ENCODE results near the gene QSOX2. TPM values are rescaled to one million over a fixed set of nuclear protein-coding genes. Genes with fewer than 3 reads are reported as not detected.

Gene QSOX2
- total RNA-seq, 2 experiments from 2014 or later: 50.0 to 57.5 TPM

DNA sequence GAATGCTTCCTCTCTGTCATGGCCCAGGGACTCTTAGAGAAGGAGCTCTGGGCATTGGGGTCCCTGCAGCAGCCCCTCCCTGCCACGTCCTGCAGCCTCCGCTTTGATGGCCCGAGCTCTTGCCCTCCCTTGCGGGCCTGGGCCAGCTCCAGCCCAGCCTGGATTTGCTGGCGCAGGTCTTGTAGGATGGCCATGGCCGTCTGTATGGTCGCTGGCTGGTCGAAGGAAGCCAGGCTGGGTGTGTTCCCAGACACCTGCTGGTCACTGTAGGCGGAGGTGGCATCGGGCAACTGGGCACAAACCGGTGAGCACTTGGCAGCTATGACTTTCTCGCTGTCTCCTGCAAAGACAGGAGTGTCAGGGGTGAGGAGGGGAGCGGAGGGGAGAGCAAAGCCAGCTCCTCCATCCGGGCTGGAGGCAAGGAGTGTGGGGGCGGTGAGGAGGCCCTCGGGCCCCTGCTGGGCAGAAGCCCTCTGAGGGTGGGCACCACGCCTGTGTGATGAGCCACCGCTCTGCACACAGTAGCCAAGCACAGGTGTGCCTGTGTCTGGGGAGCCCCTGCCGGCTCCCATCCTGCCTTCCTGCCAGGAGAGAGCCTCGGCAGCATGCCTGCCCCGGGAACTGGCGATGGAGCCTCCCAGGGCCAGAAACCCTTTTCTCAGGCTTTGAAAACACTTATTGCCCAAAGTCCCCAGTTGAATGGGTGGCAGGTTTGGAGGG, 45.9 kb upstream of the QSOX2 start:
- Histone ChIP-seq H3K27ac (ENCODE audit: low read depth, low read length, poor library complexity, severe bottlenecking) (no peak overlapping the region), H3K36me3 (ENCODE audit: insufficient read depth, low read length) (no peaks in the 10 kb centered on the region), H2AFZ (ENCODE audit: low read length) (no peak overlapping the region), H3K4me1 (ENCODE audit: insufficient read depth, low read length, poor library complexity, severe bottlenecking) (peaks cover 6% of the 10 kb centered on the region), H3K4me2 (ENCODE audit: low read length) (no peak overlapping the region), H3K79me2 (ENCODE audit: insufficient read depth, low read depth, low read length) (no peaks in the 10 kb centered on the region), H3K4me3 (ENCODE audit: low read depth, low read length, poor library complexity, severe bottlenecking) (no peak overlapping the region), H3K9me2 (ENCODE audit: insufficient read depth, low read length) (no peaks in the 10 kb centered on the region), H4K20me1 (ENCODE audit: insufficient read depth, low read length) (no peaks in the 10 kb centered on the region), H3K9me3 (ENCODE audit: low read length) (no peaks in the 10 kb centered on the region)
- TF ChIP-seq CTCF (conservative IDR thresholded peaks at IDR 0.05; ENCODE audit: low read length): no peak
- TF ChIP-seq EZH2phosphoT487 (IDR thresholded peaks at IDR 0.05; ENCODE audit: borderline replicate concordance, low read depth, low read length): no peak
- DNase-seq (ENCODE audit: low spot score): no peak
- intact Hi-C loops (cut with micrococcal nuclease; ENCODE audit: unreplicated experiment): no loop called here
- ChIA-PET POLR2A (no interaction called here), CTCF (ENCODE audit: unreplicated experiment) (no interaction called here)
- BruUV-seq (replicated peaks): no TSS peak

- H3K36me3 ChIP-seq (ENCODE audit: insufficient read depth, low read length): no peaks in the 10 kb centered on the region
- H2AFZ ChIP-seq (ENCODE audit: low read length): no peak overlapping the region
- no peaks in the 10 kb centered on the region for H3K9me2 ChIP-seq (ENCODE audit: insufficient read depth, low read length)
- no TSS peak for BruUV-seq (replicated peaks)
- POLR2A ChIA-PET: no interaction called here
- H3K4me3 ChIP-seq (ENCODE audit: low read depth, low read length, poor library complexity, severe bottlenecking): no peak overlapping the region
- peaks cover 6% of the 10 kb centered on the region for H3K4me1 ChIP-seq (ENCODE audit: insufficient read depth, low read length, poor library complexity, severe bottlenecking)
- H3K27ac ChIP-seq (ENCODE audit: low read depth, low read length, poor library complexity, severe bottlenecking): no peak overlapping the region
- H3K79me2 ChIP-seq (ENCODE audit: insufficient read depth, low read depth, low read length): no peaks in the 10 kb centered on the region
- no peak for TF ChIP-seq EZH2phosphoT487 (IDR thresholded peaks at IDR 0.05; ENCODE audit: borderline replicate concordance, low read depth, low read length)
- no peak for TF ChIP-seq CTCF (conservative IDR thresholded peaks at IDR 0.05; ENCODE audit: low read length)
- CTCF ChIA-PET (ENCODE audit: unreplicated experiment): interaction anchor here (0.6 kb wide), 1 partner anchor 194 kb away, joined by 3 read pairs; no protein-coding TSS in a partner anchor
- H3K9me3 ChIP-seq (ENCODE audit: low read length): no peaks in the 10 kb centered on the region
- H4K20me1 ChIP-seq (ENCODE audit: insufficient read depth, low read length): no peaks in the 10 kb centered on the region
- no peak for DNase-seq (ENCODE audit: low spot score)
- H3K4me2 ChIP-seq (ENCODE audit: low read length): no peak overlapping the region
- intact Hi-C loops (cut with micrococcal nuclease; ENCODE audit: unreplicated experiment): no loop called here
Observed at GRCh38 chr9:136290508-136291000, 44.9 kb upstream of the QSOX2 start.
